Panc1 (cell line): Measurements from ENCODE around the gene TBC1D17. TPM values are rescaled to one million over a fixed set of nuclear protein-coding genes. Genes with fewer than 3 reads are reported as not detected.

Experiments
- ATAC-seq: fragments of 200-7000 bp; cut with Tn5 transposase; 2 replicates; pipeline ENCODE4 v1.9.1; 2020; ENCODE audit warnings: mild to moderate bottlenecking, moderate library complexity
- BruUV-seq: library from RNA; stranded (reverse); fragments of 400-500 nt; replicated peaks from 2 replicates; lab custom pipeline; 2021; lab: Mats Ljungman, UMichigan
- CTCF ChIA-PET: fragments of 300-600 bp; sonication (Branson Sonifier 250); formaldehyde crosslinking; loops from one replicate; lab custom pipeline; 2022; ENCODE audit warnings: antibody characterized with exemption; lab: Charles Lee
- POLR2A ChIA-PET: fragments of 300-600 bp; sonication (Branson Sonifier 250); formaldehyde crosslinking; loops from one replicate; lab custom pipeline; 2022; ENCODE audit warnings: antibody characterized with exemption; lab: Charles Lee
- DNase-seq: peaks from one replicate; pipeline ENCODE4 v3.0.0-alpha.2; 2010; ENCODE audit warnings: low read depth, low spot score
- H3K27ac ChIP-seq: 2 replicates; pipeline ENCODE4 v1.5.1; 2011; ENCODE audit warnings: mild to moderate bottlenecking, low read length, inconsistent platforms
- H3K27me3 ChIP-seq: fragments of 200-500 bp; sonication (Bioruptor generic); 2 replicates; pipeline ENCODE4 v1.6.0; 2014; ENCODE audit warnings: low read length, inconsistent platforms; ENCODE audit not compliant: control insufficient read depth, insufficient read depth
- H3K36me3 ChIP-seq: fragments of 200-500 bp; sonication (Bioruptor generic); 2 replicates; pipeline ENCODE4 v1.5.1; 2014; ENCODE audit warnings: inconsistent platforms, mild to moderate bottlenecking, low read length, moderate library complexity; ENCODE audit not compliant: control insufficient read depth, insufficient read depth
- H3K4me1 ChIP-seq: 2 replicates; pipeline ENCODE4 v1.5.1; 2011; ENCODE audit warnings: inconsistent platforms, mild to moderate bottlenecking, low read length, moderate library complexity; ENCODE audit not compliant: control insufficient read depth, insufficient read depth
- H3K4me3 ChIP-seq, 2 experiments: 2 replicates each; pipeline ENCODE4 v1.5.1; 2011 to 2012; ENCODE audit warnings: low read depth in 2 of 2, low read length in 2 of 2, mild to moderate bottlenecking in 2 of 2, inconsistent platforms in 1 of 2, moderate library complexity in 1 of 2
- H3K9me3 ChIP-seq: fragments of 200-500 bp; sonication (Bioruptor generic); 2 replicates; pipeline ENCODE4 v1.5.1; 2014; ENCODE audit warnings: low read depth, mild to moderate bottlenecking, inconsistent platforms, low read length, moderate library complexity; ENCODE audit not compliant: control insufficient read depth, insufficient read depth
- POLR2AphosphoS5 ChIP-seq: IDR thresholded peaks from 2 replicates; pipeline ENCODE4 v1.6.1; 2012; ENCODE audit warnings: mild to moderate bottlenecking, low read depth, low read length, moderate library complexity
- SIN3A ChIP-seq: IDR thresholded peaks from 2 replicates; pipeline ENCODE4 v1.6.1; 2012; ENCODE audit warnings: low read depth, mild to moderate bottlenecking, low read length, moderate library complexity, borderline replicate concordance; ENCODE audit not compliant: insufficient read depth
- TCF7L2 ChIP-seq: IDR thresholded peaks from 2 replicates; pipeline ENCODE4 v1.6.1; 2011; ENCODE audit warnings: mild to moderate bottlenecking, low read depth, low read length, inconsistent platforms
- in situ Hi-C: cut with HindIII; loops from 2 replicates; pipeline ENCODE4 v1.10.0; 2016; ENCODE audit warnings: low sequenced_read_pairs, low pct_unique_long_range_greater_than_20kb
- intact Hi-C: fragments of 100-400 bp; cut with micrococcal nuclease; formaldehyde crosslinking; loops from one replicate; pipeline ENCODE4 v1.10.0; 2022; ENCODE audit not compliant: unreplicated experiment
- total RNA-seq: library from RNA; stranded (reverse); gene quantifications from one replicate; pipeline ENCODE4 v1.2.1, GENCODE V29; 2021; ENCODE audit not compliant: unreplicated experiment
- TF ChIP-seq, protein P1 (sequence below): fragments of 450-650 bp; IDR thresholded peaks from 2 replicates; pipeline ENCODE4 v1.5.1; 2017; ENCODE audit warnings: mild to moderate bottlenecking
- TF ChIP-seq, protein P2 (sequence below), 2 experiments: IDR thresholded peaks; 2 replicates each; pipeline ENCODE4 v1.6.1; 2011 to 2012; ENCODE audit warnings: low read depth in 2 of 2, control low read depth in 1 of 2, low read length in 1 of 2, mild to moderate bottlenecking in 1 of 2, moderate library complexity in 1 of 2; ENCODE audit not compliant: insufficient read depth in 1 of 2

The TBC1D17 gene
- total RNA-seq, 1 experiment from 2014 or later = 43.2 TPM

DNA sequence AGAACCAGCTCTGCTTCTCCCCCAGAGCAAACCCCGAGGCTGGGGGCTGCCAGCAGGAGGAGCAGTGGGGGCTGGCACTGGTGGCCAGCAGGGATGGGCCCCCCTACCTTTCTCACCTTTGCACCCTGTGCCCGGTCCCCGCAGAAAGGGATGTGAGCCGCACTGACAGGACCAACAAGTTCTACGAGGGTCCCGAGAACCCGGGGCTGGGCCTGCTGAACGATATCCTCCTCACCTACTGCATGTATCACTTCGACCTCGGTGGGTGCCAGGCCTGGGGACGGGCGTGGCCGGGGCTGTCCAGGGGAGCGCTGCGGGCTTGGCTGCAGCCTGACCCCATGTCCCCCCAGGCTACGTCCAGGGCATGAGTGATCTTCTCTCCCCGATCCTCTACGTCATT lies 6.6 kb downstream of the TBC1D17 start:
- TF ChIP-seq, protein P1, sequence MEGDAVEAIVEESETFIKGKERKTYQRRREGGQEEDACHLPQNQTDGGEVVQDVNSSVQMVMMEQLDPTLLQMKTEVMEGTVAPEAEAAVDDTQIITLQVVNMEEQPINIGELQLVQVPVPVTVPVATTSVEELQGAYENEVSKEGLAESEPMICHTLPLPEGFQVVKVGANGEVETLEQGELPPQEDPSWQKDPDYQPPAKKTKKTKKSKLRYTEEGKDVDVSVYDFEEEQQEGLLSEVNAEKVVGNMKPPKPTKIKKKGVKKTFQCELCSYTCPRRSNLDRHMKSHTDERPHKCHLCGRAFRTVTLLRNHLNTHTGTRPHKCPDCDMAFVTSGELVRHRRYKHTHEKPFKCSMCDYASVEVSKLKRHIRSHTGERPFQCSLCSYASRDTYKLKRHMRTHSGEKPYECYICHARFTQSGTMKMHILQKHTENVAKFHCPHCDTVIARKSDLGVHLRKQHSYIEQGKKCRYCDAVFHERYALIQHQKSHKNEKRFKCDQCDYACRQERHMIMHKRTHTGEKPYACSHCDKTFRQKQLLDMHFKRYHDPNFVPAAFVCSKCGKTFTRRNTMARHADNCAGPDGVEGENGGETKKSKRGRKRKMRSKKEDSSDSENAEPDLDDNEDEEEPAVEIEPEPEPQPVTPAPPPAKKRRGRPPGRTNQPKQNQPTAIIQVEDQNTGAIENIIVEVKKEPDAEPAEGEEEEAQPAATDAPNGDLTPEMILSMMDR = no peak
- TF ChIP-seq, protein P2, sequence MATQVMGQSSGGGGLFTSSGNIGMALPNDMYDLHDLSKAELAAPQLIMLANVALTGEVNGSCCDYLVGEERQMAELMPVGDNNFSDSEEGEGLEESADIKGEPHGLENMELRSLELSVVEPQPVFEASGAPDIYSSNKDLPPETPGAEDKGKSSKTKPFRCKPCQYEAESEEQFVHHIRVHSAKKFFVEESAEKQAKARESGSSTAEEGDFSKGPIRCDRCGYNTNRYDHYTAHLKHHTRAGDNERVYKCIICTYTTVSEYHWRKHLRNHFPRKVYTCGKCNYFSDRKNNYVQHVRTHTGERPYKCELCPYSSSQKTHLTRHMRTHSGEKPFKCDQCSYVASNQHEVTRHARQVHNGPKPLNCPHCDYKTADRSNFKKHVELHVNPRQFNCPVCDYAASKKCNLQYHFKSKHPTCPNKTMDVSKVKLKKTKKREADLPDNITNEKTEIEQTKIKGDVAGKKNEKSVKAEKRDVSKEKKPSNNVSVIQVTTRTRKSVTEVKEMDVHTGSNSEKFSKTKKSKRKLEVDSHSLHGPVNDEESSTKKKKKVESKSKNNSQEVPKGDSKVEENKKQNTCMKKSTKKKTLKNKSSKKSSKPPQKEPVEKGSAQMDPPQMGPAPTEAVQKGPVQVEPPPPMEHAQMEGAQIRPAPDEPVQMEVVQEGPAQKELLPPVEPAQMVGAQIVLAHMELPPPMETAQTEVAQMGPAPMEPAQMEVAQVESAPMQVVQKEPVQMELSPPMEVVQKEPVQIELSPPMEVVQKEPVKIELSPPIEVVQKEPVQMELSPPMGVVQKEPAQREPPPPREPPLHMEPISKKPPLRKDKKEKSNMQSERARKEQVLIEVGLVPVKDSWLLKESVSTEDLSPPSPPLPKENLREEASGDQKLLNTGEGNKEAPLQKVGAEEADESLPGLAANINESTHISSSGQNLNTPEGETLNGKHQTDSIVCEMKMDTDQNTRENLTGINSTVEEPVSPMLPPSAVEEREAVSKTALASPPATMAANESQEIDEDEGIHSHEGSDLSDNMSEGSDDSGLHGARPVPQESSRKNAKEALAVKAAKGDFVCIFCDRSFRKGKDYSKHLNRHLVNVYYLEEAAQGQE (IDR thresholded peaks at IDR 0.05; ENCODE audit: insufficient read depth in 1 of 2, low read depth in 2 of 2, low read length in 1 of 2) = no peak
- TF ChIP-seq SIN3A = no peak
- TF ChIP-seq POLR2AphosphoS5 = no peak
- no peak for TF ChIP-seq TCF7L2
- in situ Hi-C loops = no loop called here
- POLR2A ChIA-PET = no interaction called here
- CTCF ChIA-PET = no interaction called here
- DNase-seq (no peak), ATAC-seq (no peak)
- no TSS peak for BruUV-seq
- Histone ChIP-seq H3K4me1 (no peaks in the 10 kb centered on the region; the same call in 1 of the 2 replicates), H3K4me3 (no peak overlapping the region), H3K9me3 (no peaks in the 10 kb centered on the region), H3K27me3 (no peaks in the 10 kb centered on the region), H3K27ac (no peak overlapping the region), H3K36me3 (no peaks in the 10 kb centered on the region)
- intact Hi-C loops = no loop called here

DNA sequence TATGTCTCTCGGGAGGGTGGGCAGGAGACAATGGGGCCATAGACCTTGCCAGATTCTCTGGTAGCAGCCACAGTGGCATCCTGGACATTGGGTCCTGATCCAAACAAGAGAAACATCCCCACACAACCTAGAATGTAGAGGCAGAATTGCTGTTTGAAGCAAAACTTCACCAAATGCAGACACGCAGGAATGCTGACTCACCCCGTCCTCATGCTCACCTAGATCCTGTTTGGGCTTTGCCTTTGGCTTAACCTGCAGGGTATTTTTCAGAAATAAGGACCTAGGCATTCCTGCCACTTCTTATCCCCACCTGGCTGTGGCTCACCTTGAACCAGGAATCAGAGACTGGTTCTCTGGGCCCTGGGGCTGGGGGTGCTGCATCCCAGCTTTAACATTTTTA lies 7.3 kb downstream of the TBC1D17 start:
- intact Hi-C loops = no loop called here
- CTCF ChIA-PET = no interaction called here
- in situ Hi-C loops = no loop called here
- Histone ChIP-seq H3K4me3 (no peak overlapping the region), H3K27me3 (no peaks in the 10 kb centered on the region), H3K27ac (no peak overlapping the region), H3K4me1 (no peaks in the 10 kb centered on the region), H3K36me3 (no peaks in the 10 kb centered on the region), H3K9me3 (no peaks in the 10 kb centered on the region)
- TF ChIP-seq, protein P1 = no peak
- TF ChIP-seq, protein P2 (IDR thresholded peaks at IDR 0.05; ENCODE audit: insufficient read depth in 1 of 2, low read depth in 2 of 2, low read length in 1 of 2) = no peak
- TF ChIP-seq TCF7L2 = no peak
- no peak for TF ChIP-seq POLR2AphosphoS5
- TF ChIP-seq SIN3A = no peak
- no TSS peak for BruUV-seq
- DNase-seq (no peak), ATAC-seq (no peak)
- POLR2A ChIA-PET = no interaction called here
